ENCODE results near the gene SALL2. TPM values are rescaled to one million over a fixed set of nuclear protein-coding genes. Genes with fewer than 3 reads are reported as not detected.

Gene SALL2
- total RNA-seq (2021), result 239 to 307 TPM (median 288 TPM) in 3 replicates
- percentile 97 among the genes with signal in this experiment for Bru-seq, nascent RNA
- long read RNA-seq, experiment 1, full-length matches to known transcripts, result 638 of 907 reads
- long read RNA-seq, experiment 1, partial matches to known transcripts, result 13 of 907 reads
- long read RNA-seq, experiment 1, other reads (novel, unspliced or antisense), result 256 of 907 reads
- long read RNA-seq, experiment 2, full-length matches to known transcripts, result 68 of 392 reads
- long read RNA-seq, experiment 2, partial matches to known transcripts, result 23 of 392 reads
- long read RNA-seq, experiment 2, other reads (novel, unspliced or antisense), result 301 of 392 reads
- long read RNA-seq, experiment 3, full-length matches to known transcripts, result 4 of 12 reads
- long read RNA-seq, experiment 3, partial matches to known transcripts, result 5 of 12 reads
- long read RNA-seq, experiment 3, other reads (novel, unspliced or antisense), result 3 of 12 reads

GRCh38 chr14:21525962-21526671 lies at the start of gene SALL2:
Gene SALL2, minus strand, starts transcription at chr14:21526346. Its CDS starts 219 bp downstream, at chr14:21526127.
- no peaks in the 10 kb centered on the region for H3K9me3 Mint-ChIP-seq
- peak; percentile 97 for DNase-seq (ENCODE audit: low spot score)
- peak within 1 kb of the TSS; percentile 99 for H3K27ac Mint-ChIP-seq
- H3K4me1 Mint-ChIP-seq, result peaks cover 82% of the 10 kb centered on the region
- CTCF ChIA-PET, result interaction anchor here (0.7 to 4.5 kb wide), 18 partner anchors 9 to 242 kb away, joined by 3 to 60 read pairs (median 6); partner anchors contain the start of genes CHD8, METTL3 and RAB2B
- peak within 1 kb of the TSS; percentile 97 for H3K4me3 Mint-ChIP-seq
- no peaks in the 10 kb centered on the region for H3K27me3 Mint-ChIP-seq (ENCODE audit: low read depth)
- POLR2A ChIA-PET, result interaction anchor here (0.6 to 4.5 kb wide), 22 partner anchors 9 to 1183 kb away, joined by 3 to 76 read pairs (median 6); partner anchors contain the start of genes CHD8, METTL3, PARP2 and RAB2B
- H3K36me3 Mint-ChIP-seq, result peaks cover 48% of the 10 kb centered on the region
- peak; percentile 76 for ATAC-seq
- no peak for TF ChIP-seq CREB1 (CRISPR knock-in tag; IDR thresholded peaks at IDR 0.05)
- no peak for TF ChIP-seq IRF1 (CRISPR knock-in tag; IDR thresholded peaks at IDR 0.05)
- 0 out of 2 replicates have a peak, but pooled peaks have one; percentile 56 for TF ChIP-seq MYBL2 (CRISPR knock-in tag; IDR thresholded peaks at IDR 0.05)
- TF ChIP-seq, protein P1, sequence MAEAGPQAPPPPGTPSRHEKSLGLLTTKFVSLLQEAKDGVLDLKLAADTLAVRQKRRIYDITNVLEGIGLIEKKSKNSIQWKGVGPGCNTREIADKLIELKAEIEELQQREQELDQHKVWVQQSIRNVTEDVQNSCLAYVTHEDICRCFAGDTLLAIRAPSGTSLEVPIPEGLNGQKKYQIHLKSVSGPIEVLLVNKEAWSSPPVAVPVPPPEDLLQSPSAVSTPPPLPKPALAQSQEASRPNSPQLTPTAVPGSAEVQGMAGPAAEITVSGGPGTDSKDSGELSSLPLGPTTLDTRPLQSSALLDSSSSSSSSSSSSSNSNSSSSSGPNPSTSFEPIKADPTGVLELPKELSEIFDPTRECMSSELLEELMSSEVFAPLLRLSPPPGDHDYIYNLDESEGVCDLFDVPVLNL (CRISPR knock-in tag; IDR thresholded peaks at IDR 0.05; ENCODE audit: borderline replicate concordance, low read depth), result no peak
- TF ChIP-seq ELF4 (CRISPR knock-in tag; IDR thresholded peaks at IDR 0.05; ENCODE audit: low read depth), result no peak
- TF ChIP-seq EMX1 (CRISPR knock-in tag; IDR thresholded peaks at IDR 0.05), result 0 out of 2 replicates have a peak, but pooled peaks have one; percentile 9
- TF ChIP-seq, protein P2, sequence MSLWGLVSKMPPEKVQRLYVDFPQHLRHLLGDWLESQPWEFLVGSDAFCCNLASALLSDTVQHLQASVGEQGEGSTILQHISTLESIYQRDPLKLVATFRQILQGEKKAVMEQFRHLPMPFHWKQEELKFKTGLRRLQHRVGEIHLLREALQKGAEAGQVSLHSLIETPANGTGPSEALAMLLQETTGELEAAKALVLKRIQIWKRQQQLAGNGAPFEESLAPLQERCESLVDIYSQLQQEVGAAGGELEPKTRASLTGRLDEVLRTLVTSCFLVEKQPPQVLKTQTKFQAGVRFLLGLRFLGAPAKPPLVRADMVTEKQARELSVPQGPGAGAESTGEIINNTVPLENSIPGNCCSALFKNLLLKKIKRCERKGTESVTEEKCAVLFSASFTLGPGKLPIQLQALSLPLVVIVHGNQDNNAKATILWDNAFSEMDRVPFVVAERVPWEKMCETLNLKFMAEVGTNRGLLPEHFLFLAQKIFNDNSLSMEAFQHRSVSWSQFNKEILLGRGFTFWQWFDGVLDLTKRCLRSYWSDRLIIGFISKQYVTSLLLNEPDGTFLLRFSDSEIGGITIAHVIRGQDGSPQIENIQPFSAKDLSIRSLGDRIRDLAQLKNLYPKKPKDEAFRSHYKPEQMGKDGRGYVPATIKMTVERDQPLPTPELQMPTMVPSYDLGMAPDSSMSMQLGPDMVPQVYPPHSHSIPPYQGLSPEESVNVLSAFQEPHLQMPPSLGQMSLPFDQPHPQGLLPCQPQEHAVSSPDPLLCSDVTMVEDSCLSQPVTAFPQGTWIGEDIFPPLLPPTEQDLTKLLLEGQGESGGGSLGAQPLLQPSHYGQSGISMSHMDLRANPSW (CRISPR knock-in tag; conservative IDR thresholded peaks at IDR 0.05; ENCODE audit: low read depth), result no peak
- TF ChIP-seq, protein P3, sequence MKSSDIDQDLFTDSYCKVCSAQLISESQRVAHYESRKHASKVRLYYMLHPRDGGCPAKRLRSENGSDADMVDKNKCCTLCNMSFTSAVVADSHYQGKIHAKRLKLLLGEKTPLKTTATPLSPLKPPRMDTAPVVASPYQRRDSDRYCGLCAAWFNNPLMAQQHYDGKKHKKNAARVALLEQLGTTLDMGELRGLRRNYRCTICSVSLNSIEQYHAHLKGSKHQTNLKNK (CRISPR knock-in tag; IDR thresholded peaks at IDR 0.05), result no peak
- no peak for TF ChIP-seq HMGA2 (CRISPR knock-in tag; IDR thresholded peaks at IDR 0.05)
- TF ChIP-seq ZNF263 (CRISPR knock-in tag; IDR thresholded peaks at IDR 0.05; ENCODE audit: low read depth), result peak; percentile 58; the same call in 1 of the 2 replicates
- TF ChIP-seq RELA (CRISPR knock-in tag; IDR thresholded peaks at IDR 0.05; ENCODE audit: borderline replicate concordance), result no peak
- peak; percentile 42; the same call in 1 of the 2 replicates for TF ChIP-seq ERG (CRISPR knock-in tag; IDR thresholded peaks at IDR 0.05)
- peak; percentile 66; the same call in 1 of the 2 replicates for TF ChIP-seq ZBTB43 (CRISPR knock-in tag; IDR thresholded peaks at IDR 0.05)
- no peak for TF ChIP-seq ZNF423 (CRISPR knock-in tag; IDR thresholded peaks at IDR 0.05)
- TF ChIP-seq, protein P4, sequence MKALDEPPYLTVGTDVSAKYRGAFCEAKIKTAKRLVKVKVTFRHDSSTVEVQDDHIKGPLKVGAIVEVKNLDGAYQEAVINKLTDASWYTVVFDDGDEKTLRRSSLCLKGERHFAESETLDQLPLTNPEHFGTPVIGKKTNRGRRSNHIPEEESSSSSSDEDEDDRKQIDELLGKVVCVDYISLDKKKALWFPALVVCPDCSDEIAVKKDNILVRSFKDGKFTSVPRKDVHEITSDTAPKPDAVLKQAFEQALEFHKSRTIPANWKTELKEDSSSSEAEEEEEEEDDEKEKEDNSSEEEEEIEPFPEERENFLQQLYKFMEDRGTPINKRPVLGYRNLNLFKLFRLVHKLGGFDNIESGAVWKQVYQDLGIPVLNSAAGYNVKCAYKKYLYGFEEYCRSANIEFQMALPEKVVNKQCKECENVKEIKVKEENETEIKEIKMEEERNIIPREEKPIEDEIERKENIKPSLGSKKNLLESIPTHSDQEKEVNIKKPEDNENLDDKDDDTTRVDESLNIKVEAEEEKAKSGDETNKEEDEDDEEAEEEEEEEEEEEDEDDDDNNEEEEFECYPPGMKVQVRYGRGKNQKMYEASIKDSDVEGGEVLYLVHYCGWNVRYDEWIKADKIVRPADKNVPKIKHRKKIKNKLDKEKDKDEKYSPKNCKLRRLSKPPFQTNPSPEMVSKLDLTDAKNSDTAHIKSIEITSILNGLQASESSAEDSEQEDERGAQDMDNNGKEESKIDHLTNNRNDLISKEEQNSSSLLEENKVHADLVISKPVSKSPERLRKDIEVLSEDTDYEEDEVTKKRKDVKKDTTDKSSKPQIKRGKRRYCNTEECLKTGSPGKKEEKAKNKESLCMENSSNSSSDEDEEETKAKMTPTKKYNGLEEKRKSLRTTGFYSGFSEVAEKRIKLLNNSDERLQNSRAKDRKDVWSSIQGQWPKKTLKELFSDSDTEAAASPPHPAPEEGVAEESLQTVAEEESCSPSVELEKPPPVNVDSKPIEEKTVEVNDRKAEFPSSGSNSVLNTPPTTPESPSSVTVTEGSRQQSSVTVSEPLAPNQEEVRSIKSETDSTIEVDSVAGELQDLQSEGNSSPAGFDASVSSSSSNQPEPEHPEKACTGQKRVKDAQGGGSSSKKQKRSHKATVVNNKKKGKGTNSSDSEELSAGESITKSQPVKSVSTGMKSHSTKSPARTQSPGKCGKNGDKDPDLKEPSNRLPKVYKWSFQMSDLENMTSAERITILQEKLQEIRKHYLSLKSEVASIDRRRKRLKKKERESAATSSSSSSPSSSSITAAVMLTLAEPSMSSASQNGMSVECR (CRISPR knock-in tag; IDR thresholded peaks at IDR 0.05; ENCODE audit: borderline replicate concordance), result 0 out of 2 replicates have a peak, but pooled peaks have one; percentile 3
- TF ChIP-seq AFF4 (CRISPR knock-in tag; IDR thresholded peaks at IDR 0.05; ENCODE audit: borderline replicate concordance), result peak; percentile 70; the same call in 1 of the 2 replicates
- no peak for TF ChIP-seq GABPB1 (CRISPR knock-in tag; IDR thresholded peaks at IDR 0.05)
